Trophoblast cell (in vitro differentiated cells and primary cell): ENCODE data around the gene TMA16.

ENCODE experiments used
- DNase-seq, 2 donors: peaks; one replicate each; pipeline ENCODE4 v3.0.0-alpha.2; 2016
- H2AFZ ChIP-seq: 2 replicates; pipeline ENCODE4 v1.6.1; 2013; ENCODE audit warnings: low read length, moderate library complexity, mild to moderate bottlenecking; ENCODE audit not compliant: insufficient read depth, poor library complexity
- H2AK5ac ChIP-seq: 2 replicates; pipeline ENCODE4 v1.6.1; 2013; ENCODE audit warnings: mild to moderate bottlenecking, low read length
- H2BK120ac ChIP-seq: 2 replicates; pipeline ENCODE4 v1.6.1; 2013; ENCODE audit warnings: low read length, mild to moderate bottlenecking, moderate library complexity; ENCODE audit not compliant: insufficient read depth, poor library complexity
- H2BK12ac ChIP-seq: 2 replicates; pipeline ENCODE4 v1.6.1; 2013; ENCODE audit warnings: mild to moderate bottlenecking, low read length, moderate library complexity
- H2BK5ac ChIP-seq: 2 replicates; pipeline ENCODE4 v1.6.1; 2013; ENCODE audit warnings: low read length, low read depth, moderate library complexity, mild to moderate bottlenecking; ENCODE audit not compliant: poor library complexity
- H3K14ac ChIP-seq: 2 replicates; pipeline ENCODE4 v1.6.1; 2013; ENCODE audit warnings: mild to moderate bottlenecking, low read length
- H3K18ac ChIP-seq: 2 replicates; pipeline ENCODE4 v1.6.1; 2013; ENCODE audit warnings: mild to moderate bottlenecking, low read length
- H3K23ac ChIP-seq: 2 replicates; pipeline ENCODE4 v1.6.1; 2013; ENCODE audit warnings: low read length
- H3K27ac ChIP-seq: 2 replicates; pipeline ENCODE4 v1.5.1; 2013; ENCODE audit warnings: low read depth, mild to moderate bottlenecking, inconsistent platforms, low read length, moderate library complexity
- H3K27me3 ChIP-seq: 2 replicates; pipeline ENCODE4 v1.6.1; 2013; ENCODE audit warnings: inconsistent platforms, mild to moderate bottlenecking, low read length, moderate library complexity; ENCODE audit not compliant: insufficient read depth
- H3K36me3 ChIP-seq, 2 experiments: 1 replicate in 1 of 2; 2 replicates in 1 of 2; pipeline ENCODE4 v1.6.1; 2013; ENCODE audit warnings: low read length in 2 of 2, mild to moderate bottlenecking in 2 of 2, moderate library complexity in 1 of 2; ENCODE audit not compliant: insufficient read depth in 2 of 2, control insufficient read depth in 1 of 2
- H3K4ac ChIP-seq: 2 replicates; pipeline ENCODE4 v1.6.1; 2013; ENCODE audit warnings: low read depth, mild to moderate bottlenecking, low read length, moderate library complexity
- H3K4me1 ChIP-seq, 2 experiments: 1 replicate in 1 of 2; 2 replicates in 1 of 2; pipeline ENCODE4 v1.6.1; 2013; ENCODE audit warnings: low read length in 2 of 2, mild to moderate bottlenecking in 2 of 2, moderate library complexity in 1 of 2; ENCODE audit not compliant: insufficient read depth in 2 of 2, control insufficient read depth in 1 of 2
- H3K4me2 ChIP-seq: 2 replicates; pipeline ENCODE4 v1.6.1; 2013; ENCODE audit warnings: inconsistent platforms, mild to moderate bottlenecking, low read length, moderate library complexity
- H3K4me3 ChIP-seq: 2 replicates; pipeline ENCODE4 v1.5.1; 2013; ENCODE audit warnings: mild to moderate bottlenecking, low read depth, low read length, inconsistent platforms
- H3K79me1 ChIP-seq: one replicate; pipeline ENCODE4 v1.6.1; 2013; ENCODE audit warnings: low read length
- H3K79me2 ChIP-seq: 2 replicates; pipeline ENCODE4 v1.6.1; 2013; ENCODE audit warnings: low read length, mild to moderate bottlenecking; ENCODE audit not compliant: control insufficient read depth, insufficient read depth, poor library complexity
- H3K9ac ChIP-seq: 2 replicates; pipeline ENCODE4 v1.6.1; 2013; ENCODE audit warnings: mild to moderate bottlenecking, low read length
- H3K9me3 ChIP-seq: 2 replicates; pipeline ENCODE4 v1.6.1; 2013; ENCODE audit warnings: low read depth, mild to moderate bottlenecking, control low read depth, inconsistent platforms, low read length; ENCODE audit not compliant: insufficient read depth
- H4K12ac ChIP-seq: 2 replicates; pipeline ENCODE4 v1.6.1; 2013; ENCODE audit warnings: low read depth, mild to moderate bottlenecking, low read length, moderate library complexity
- H4K8ac ChIP-seq: 2 replicates; pipeline ENCODE4 v1.6.1; 2013; ENCODE audit warnings: low read depth, mild to moderate bottlenecking, low read length, moderate library complexity
- H4K91ac ChIP-seq: one replicate; pipeline ENCODE4 v1.6.1; 2013; ENCODE audit warnings: low read depth, mild to moderate bottlenecking, low read length, moderate library complexity
- WGBS: extraction: QIAGEN DNeasy Blood & Tissue Kit; methylation state at CpG from one replicate; pipeline ENCODE4 v1.1.7; 2013; ENCODE audit warnings: missing lambda C conversion rate; ENCODE audit not compliant: insufficient read length, insufficient coverage; ENCODE audit errors: extremely low coverage; 5-methylcytosine and 5-hydroxymethylcytosine counted together

Gene TMA16

GRCh38 chr4:163550869-163551267, 56.4 kb downstream of the TMA16 start:
- no peaks in the 10 kb centered on the region for H3K79me2 ChIP-seq
- H4K8ac ChIP-seq, result no peak overlapping the region
- H4K91ac ChIP-seq, result no peak overlapping the region
- no peak for DNase-seq
- H3K9me3 ChIP-seq, result no peaks in the 10 kb centered on the region
- no peak overlapping the region for H2BK120ac ChIP-seq
- H3K18ac ChIP-seq, result no peak overlapping the region
- H3K36me3 ChIP-seq, result no peaks in the 10 kb centered on the region
- H3K23ac ChIP-seq, result no peak overlapping the region
- H2AK5ac ChIP-seq, result no peak overlapping the region
- H3K9ac ChIP-seq, result no peak overlapping the region
- no peak overlapping the region for H3K4ac ChIP-seq
- no peaks in the 10 kb centered on the region for H3K27me3 ChIP-seq
- no peak overlapping the region for H2BK12ac ChIP-seq
- no peak overlapping the region for H3K27ac ChIP-seq
- no peak overlapping the region for H4K12ac ChIP-seq
- WGBS, result no CpG with 5 or more reads among the region's 6 CpGs
- no peak overlapping the region for H2AFZ ChIP-seq
- H3K4me2 ChIP-seq, result no peak overlapping the region
- no peak overlapping the region for H3K14ac ChIP-seq
- no peak overlapping the region for H3K4me3 ChIP-seq
- no peaks in the 10 kb centered on the region for H3K4me1 ChIP-seq
- no peaks in the 10 kb centered on the region for H3K79me1 ChIP-seq
- H2BK5ac ChIP-seq, result no peak overlapping the region

GRCh38 chr4:163553146-163553545, 58.7 kb downstream of the TMA16 start:
- H4K12ac ChIP-seq, result no peak overlapping the region
- no peak overlapping the region for H2BK5ac ChIP-seq
- H3K4me2 ChIP-seq, result no peak overlapping the region
- H2AFZ ChIP-seq, result no peak overlapping the region
- no peak overlapping the region for H3K27ac ChIP-seq
- no peak overlapping the region for H2BK120ac ChIP-seq
- no peaks in the 10 kb centered on the region for H3K4me1 ChIP-seq
- H3K18ac ChIP-seq, result no peak overlapping the region
- no peak overlapping the region for H4K8ac ChIP-seq
- no peak overlapping the region for H3K4ac ChIP-seq
- peak in 1 of 2 donors; percentile 26 for DNase-seq
- H2AK5ac ChIP-seq, result no peak overlapping the region
- H3K9me3 ChIP-seq, result no peaks in the 10 kb centered on the region
- no peak overlapping the region for H4K91ac ChIP-seq
- no peak overlapping the region for H3K14ac ChIP-seq
- no peaks in the 10 kb centered on the region for H3K36me3 ChIP-seq
- no peaks in the 10 kb centered on the region for H3K27me3 ChIP-seq
- H3K79me2 ChIP-seq, result no peaks in the 10 kb centered on the region
- H3K4me3 ChIP-seq, result no peak overlapping the region
- no peak overlapping the region for H3K23ac ChIP-seq
- H3K9ac ChIP-seq, result no peak overlapping the region
- WGBS, result no CpG with 5 or more reads among the region's 4 CpGs
- H3K79me1 ChIP-seq, result no peaks in the 10 kb centered on the region
- no peak overlapping the region for H2BK12ac ChIP-seq

- Histone ChIP-seq H3K9ac (no peak overlapping the region), H3K27me3 (no peaks in the 10 kb centered on the region), H3K4me3 (no peak overlapping the region), H2BK120ac (no peak overlapping the region), H3K4ac (no peak overlapping the region), H2AK5ac (no peak overlapping the region), H2BK12ac (no peak overlapping the region), H2AFZ (no peak overlapping the region), H3K18ac (no peak overlapping the region), H4K91ac (no peak overlapping the region), H3K4me2 (no peak overlapping the region), H3K9me3 (no peaks in the 10 kb centered on the region), H3K79me2 (no peaks in the 10 kb centered on the region), H4K8ac (no peak overlapping the region), H3K4me1 (no peaks in the 10 kb centered on the region), H3K36me3 (no peaks in the 10 kb centered on the region), H3K27ac (no peak overlapping the region), H4K12ac (no peak overlapping the region), H2BK5ac (no peak overlapping the region), H3K14ac (no peak overlapping the region), H3K79me1 (no peaks in the 10 kb centered on the region), H3K23ac (no peak overlapping the region)
- WGBS, result no CpG with 5 or more reads among the region's 3 CpGs
- DNase-seq, result peak in 1 of 2 donors; percentile 59
Measured at GRCh38 chr4:163554870-163555465, 60.5 kb downstream of the TMA16 start.

GRCh38 chr4:163556177-163556576, 61.7 kb downstream of the TMA16 start:
- no peak overlapping the region for H2BK120ac ChIP-seq
- no CpG with 5 or more reads among the region's 2 CpGs for WGBS
- no peaks in the 10 kb centered on the region for H3K9me3 ChIP-seq
- H3K79me2 ChIP-seq, result no peaks in the 10 kb centered on the region
- no peak overlapping the region for H2AFZ ChIP-seq
- H2BK12ac ChIP-seq, result no peak overlapping the region
- H3K4me2 ChIP-seq, result no peak overlapping the region
- H3K9ac ChIP-seq, result no peak overlapping the region
- peak in 1 of 2 donors; percentile 11 for DNase-seq
- no peak overlapping the region for H4K8ac ChIP-seq
- H3K27me3 ChIP-seq, result no peaks in the 10 kb centered on the region
- H4K91ac ChIP-seq, result no peak overlapping the region
- no peak overlapping the region for H3K27ac ChIP-seq
- H3K14ac ChIP-seq, result no peak overlapping the region
- no peak overlapping the region for H3K4me3 ChIP-seq
- H3K4ac ChIP-seq, result no peak overlapping the region
- H3K23ac ChIP-seq, result no peak overlapping the region
- no peak overlapping the region for H2BK5ac ChIP-seq
- H3K4me1 ChIP-seq, result no peaks in the 10 kb centered on the region
- H3K79me1 ChIP-seq, result no peaks in the 10 kb centered on the region
- H2AK5ac ChIP-seq, result no peak overlapping the region
- H3K36me3 ChIP-seq, result no peaks in the 10 kb centered on the region
- H4K12ac ChIP-seq, result no peak overlapping the region
- no peak overlapping the region for H3K18ac ChIP-seq
